Jurkat, Clone E6-1 (cell line): ENCODE measurements around the gene FTSJ3.

Source experiments
- DNase-seq: peaks from one replicate; pipeline ENCODE4 v3.0.0-alpha.2; 2011; ENCODE audit warnings: low read depth, low spot score
- H3K4me3 ChIP-seq: 2 replicates; pipeline ENCODE4 v1.5.1; 2011; ENCODE audit warnings: mild to moderate bottlenecking, low read length, control low read depth, moderate library complexity

Gene FTSJ3

GRCh38 chr17:63832014-63832413 lies 4.6 kb upstream of the FTSJ3 start:
- no peak overlapping the region for H3K4me3 ChIP-seq
- DNase-seq, result no peak

GRCh38 chr17:63831505-63831904 lies 4.0 kb upstream of the FTSJ3 start:
- no peak overlapping the region for H3K4me3 ChIP-seq
- DNase-seq, result no peak

- no peak for DNase-seq
- H3K4me3 ChIP-seq, result no peak overlapping the region
Measured at GRCh38 chr17:63830904-63831491, 3.5 kb upstream of the FTSJ3 start.

GRCh38 chr17:63830278-63830677 lies 2.8 kb upstream of the FTSJ3 start:
- H3K4me3 ChIP-seq, result no peak overlapping the region
- DNase-seq, result no peak

- no peak for DNase-seq
- peak overlapping the region; percentile 99; the same call in 1 of the 2 replicates for H3K4me3 ChIP-seq
Measured at GRCh38 chr17:63828936-63829335, 1.5 kb upstream of the FTSJ3 start.

- no peak for DNase-seq
- H3K4me3 ChIP-seq, result peak overlapping the region; percentile 99
Measured at GRCh38 chr17:63827801-63828221, 348 bp upstream of the FTSJ3 start.

GRCh38 chr17:63826468-63827001 lies 928 bp downstream of the FTSJ3 start:
- H3K4me3 ChIP-seq, result peak overlapping the region; percentile 99
- DNase-seq, result no peak

- no peak for DNase-seq
- no peak overlapping the region for H3K4me3 ChIP-seq
Measured at GRCh38 chr17:63824362-63824761, 3.1 kb downstream of the FTSJ3 start.

GRCh38 chr17:63823659-63824331 lies 3.7 kb downstream of the FTSJ3 start:
- peak; percentile 48 for DNase-seq
- no peak overlapping the region for H3K4me3 ChIP-seq

GRCh38 chr17:63822537-63822936 lies 4.9 kb downstream of the FTSJ3 start:
- DNase-seq, result no peak
- H3K4me3 ChIP-seq, result no peak overlapping the region

- no peak overlapping the region for H3K4me3 ChIP-seq
- no peak for DNase-seq
Measured at GRCh38 chr17:63821804-63822203, 5.7 kb downstream of the FTSJ3 start.

- H3K4me3 ChIP-seq, result peak overlapping the region; percentile 20
Measured at GRCh38 chr17:63820963-63821561, 6.4 kb downstream of the FTSJ3 start.

GRCh38 chr17:63819585-63820537 lies 7.6 kb downstream of the FTSJ3 start:
- peak overlapping the region; percentile 51 for H3K4me3 ChIP-seq
- DNase-seq, result peak; percentile 92

More at GRCh38 chr17:63820963-63821561, 6.4 kb downstream of the FTSJ3 start:
- no peak for DNase-seq

- peak overlapping the region; percentile 51; the same call in 1 of the 2 replicates for H3K4me3 ChIP-seq
- no peak for DNase-seq
Measured at GRCh38 chr17:63819131-63819530, 8.3 kb downstream of the FTSJ3 start.

- H3K4me3 ChIP-seq, result no peak overlapping the region
- no peak for DNase-seq
Measured at GRCh38 chr17:63817736-63818385, 9.6 kb downstream of the FTSJ3 start.

- DNase-seq, result no peak
- H3K4me3 ChIP-seq, result no peak overlapping the region
Measured at GRCh38 chr17:63816669-63817068, 10.8 kb downstream of the FTSJ3 start.

- H3K4me3 ChIP-seq, result no peak overlapping the region
- DNase-seq, result no peak
Measured at GRCh38 chr17:63816123-63816522, 11.3 kb downstream of the FTSJ3 start.

GRCh38 chr17:63809970-63810369 lies 17.5 kb downstream of the FTSJ3 start:
- DNase-seq, result no peak
- H3K4me3 ChIP-seq, result no peak overlapping the region

- DNase-seq, result no peak
- no peak overlapping the region for H3K4me3 ChIP-seq
Measured at GRCh38 chr17:63805591-63805990, 21.9 kb downstream of the FTSJ3 start.
